ENCODE data around the gene LEMD1.
A peak's percentile ranks its signal among the peaks of the same experiment; 100 is the strongest.
"Not testable (repeated sequence)": the region's sequence is repeated elsewhere in the genome, so short reads cannot be mapped to it uniquely, and the experiment has no call there.

The LEMD1 gene

DNA sequence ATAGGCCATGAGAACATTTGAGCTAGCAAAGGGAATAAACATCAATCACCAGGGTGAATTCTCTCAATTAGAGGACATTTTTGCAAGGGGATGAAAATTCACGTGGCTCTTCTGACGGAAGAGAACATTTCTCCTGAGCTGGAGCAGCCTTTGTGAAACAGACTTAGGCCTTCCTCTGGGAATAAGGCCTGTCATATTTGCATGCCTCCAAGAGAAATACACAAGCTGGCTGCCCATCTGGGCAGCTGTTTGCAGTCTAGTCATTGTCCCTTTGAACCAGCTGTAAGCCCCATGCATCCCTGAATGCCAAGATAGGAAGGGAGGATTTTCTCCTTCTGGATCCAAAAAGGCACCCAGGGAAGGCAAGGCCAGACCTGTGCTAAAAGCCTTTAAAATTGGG, 5.5 kb downstream of the LEMD1 start:
- no peak for DNase-seq (ENCODE audit: low read depth)
- no peak overlapping the region for H3K4me3 ChIP-seq (replicated peaks; ENCODE audit: low read depth, low read length)
- TF ChIP-seq, protein P1, sequence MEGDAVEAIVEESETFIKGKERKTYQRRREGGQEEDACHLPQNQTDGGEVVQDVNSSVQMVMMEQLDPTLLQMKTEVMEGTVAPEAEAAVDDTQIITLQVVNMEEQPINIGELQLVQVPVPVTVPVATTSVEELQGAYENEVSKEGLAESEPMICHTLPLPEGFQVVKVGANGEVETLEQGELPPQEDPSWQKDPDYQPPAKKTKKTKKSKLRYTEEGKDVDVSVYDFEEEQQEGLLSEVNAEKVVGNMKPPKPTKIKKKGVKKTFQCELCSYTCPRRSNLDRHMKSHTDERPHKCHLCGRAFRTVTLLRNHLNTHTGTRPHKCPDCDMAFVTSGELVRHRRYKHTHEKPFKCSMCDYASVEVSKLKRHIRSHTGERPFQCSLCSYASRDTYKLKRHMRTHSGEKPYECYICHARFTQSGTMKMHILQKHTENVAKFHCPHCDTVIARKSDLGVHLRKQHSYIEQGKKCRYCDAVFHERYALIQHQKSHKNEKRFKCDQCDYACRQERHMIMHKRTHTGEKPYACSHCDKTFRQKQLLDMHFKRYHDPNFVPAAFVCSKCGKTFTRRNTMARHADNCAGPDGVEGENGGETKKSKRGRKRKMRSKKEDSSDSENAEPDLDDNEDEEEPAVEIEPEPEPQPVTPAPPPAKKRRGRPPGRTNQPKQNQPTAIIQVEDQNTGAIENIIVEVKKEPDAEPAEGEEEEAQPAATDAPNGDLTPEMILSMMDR (IDR thresholded peaks at IDR 0.05; ENCODE audit: low read length, missing control alignments) = no peak

DNA sequence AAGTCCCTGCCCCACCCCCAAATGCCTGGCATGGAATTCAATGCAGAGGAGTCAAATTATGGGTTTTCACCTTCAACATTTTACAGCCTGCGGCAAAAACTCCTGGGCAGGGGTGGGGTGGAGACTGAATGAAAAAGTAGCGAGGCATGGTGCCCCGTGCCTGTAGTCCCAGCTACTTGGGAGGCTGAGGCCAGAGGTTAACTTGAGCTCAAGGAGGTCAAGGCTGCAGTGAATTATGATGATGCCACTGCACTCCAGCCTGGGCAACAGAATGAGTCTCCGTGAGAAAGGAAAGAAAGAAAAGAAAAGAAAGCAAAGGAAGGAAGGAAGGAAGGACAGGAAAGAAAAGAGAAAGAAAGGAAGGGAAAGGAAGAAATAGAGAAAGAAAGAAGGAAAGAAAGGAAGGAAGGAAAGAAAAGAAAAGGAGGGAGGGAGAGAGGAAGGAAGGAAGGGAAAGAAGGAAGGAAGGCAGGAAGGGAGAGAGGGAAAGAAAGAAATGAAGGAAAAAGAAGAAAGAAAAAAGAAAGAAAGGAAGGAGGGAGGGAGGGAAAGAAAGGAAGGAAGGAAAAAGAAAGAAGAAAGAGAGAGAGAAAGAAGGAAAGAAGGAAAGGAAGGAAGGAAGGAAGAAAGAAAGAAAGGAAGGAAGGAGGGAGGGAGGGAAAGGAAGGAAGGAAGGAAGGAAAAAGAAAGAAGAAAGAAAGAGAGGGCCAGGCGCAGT, 11.1 kb downstream of the LEMD1 start:
- no peak overlapping the region for H3K4me3 ChIP-seq (replicated peaks; ENCODE audit: low read depth, low read length)
- TF ChIP-seq, protein P1 (IDR thresholded peaks at IDR 0.05; ENCODE audit: low read length, missing control alignments) = no peak
- no peak for DNase-seq (ENCODE audit: low read depth)

DNA sequence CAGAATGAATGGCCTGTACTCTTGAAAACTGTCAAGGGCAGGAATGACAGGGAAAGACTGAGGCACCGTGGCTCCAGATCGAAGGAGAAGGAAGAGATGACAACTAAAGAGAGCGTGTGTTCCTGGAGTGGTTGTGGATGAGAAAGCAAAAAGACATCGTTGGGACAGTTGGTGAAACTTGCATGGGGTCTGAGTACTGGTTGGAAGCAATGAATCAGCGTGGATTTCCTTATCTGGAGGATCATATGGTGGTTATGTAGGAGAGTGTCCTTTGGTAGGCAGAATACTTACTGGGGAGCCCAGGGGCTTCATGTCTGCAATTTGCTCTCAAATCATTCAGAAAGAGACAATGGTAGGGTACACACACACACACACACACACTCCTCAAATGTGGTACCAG, 13.9 kb downstream of the LEMD1 start:
- TF ChIP-seq, protein P1 (IDR thresholded peaks at IDR 0.05; ENCODE audit: low read length, missing control alignments) = no peak
- no peak for DNase-seq (ENCODE audit: low read depth)
- no peak overlapping the region for H3K4me3 ChIP-seq (replicated peaks; ENCODE audit: low read depth, low read length)

DNA sequence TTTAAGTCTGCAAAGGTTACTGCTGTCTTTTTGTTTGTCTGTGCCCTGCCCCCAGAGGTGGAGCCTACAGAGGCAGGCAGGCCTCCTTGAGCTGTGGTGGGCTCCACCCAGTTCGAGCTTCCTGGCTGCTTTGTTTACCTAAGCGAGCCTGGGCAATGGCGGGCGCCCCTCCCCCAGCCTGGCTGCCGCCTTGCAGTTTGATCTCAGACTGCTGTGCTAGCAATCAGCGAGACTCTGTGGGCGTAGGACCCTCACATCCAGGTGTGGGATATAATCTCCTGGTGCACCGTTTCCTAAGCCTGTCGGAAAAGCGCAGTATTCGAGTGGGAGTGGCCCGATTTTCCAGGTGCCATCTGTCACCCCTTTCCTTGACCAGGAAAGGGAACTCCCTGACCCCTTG, 15.6 kb downstream of the LEMD1 start:
- DNase-seq (ENCODE audit: low read depth); H3K4me3 ChIP-seq (replicated peaks; ENCODE audit: low read depth, low read length): not testable (repeated sequence)

DNA sequence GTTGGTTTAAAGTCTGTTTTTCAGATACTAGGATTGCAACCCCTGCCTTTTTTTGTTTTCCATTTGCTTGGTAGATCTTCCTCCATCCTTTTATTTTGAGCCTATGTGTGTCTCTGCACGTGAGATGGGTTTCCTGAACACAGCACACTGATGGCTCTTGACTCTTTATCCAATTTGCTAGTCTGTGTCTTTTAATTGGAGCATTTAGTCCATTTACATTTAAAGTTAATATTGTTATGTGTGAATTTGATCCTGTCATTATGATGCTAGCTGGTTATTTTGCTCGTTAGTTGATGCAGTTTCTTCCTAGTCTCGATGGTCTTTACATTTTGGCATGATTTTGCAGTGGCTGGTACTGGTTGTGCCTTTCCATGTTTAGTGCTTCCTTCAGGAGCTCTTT, 17.4 kb downstream of the LEMD1 start:
- DNase-seq (ENCODE audit: low read depth); H3K4me3 ChIP-seq (replicated peaks; ENCODE audit: low read depth, low read length): not testable (repeated sequence)

DNA sequence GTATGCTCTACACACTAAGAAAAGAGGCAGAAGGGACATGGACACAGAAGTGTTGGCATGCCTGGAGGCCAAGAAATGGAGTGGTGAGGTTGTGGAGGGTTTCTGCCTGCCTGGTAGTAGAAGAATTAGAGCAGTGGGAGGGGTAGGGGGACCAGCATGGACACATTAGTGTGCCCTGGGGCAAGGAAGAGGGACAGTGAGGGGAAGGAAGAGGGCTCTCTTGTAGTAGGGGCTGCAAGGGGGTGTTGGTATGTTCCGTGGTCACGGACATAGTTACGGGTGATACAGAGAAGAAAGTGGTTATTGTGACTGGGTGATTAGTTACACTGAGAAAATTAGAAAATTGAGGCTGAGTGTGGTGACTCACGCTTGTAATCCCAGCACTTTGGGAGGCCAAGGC, 23.3 kb downstream of the LEMD1 start:
- no peak overlapping the region for H3K4me3 ChIP-seq (replicated peaks; ENCODE audit: low read depth, low read length)
- TF ChIP-seq, protein P1 (IDR thresholded peaks at IDR 0.05; ENCODE audit: low read length, missing control alignments) = no peak
- no peak for DNase-seq (ENCODE audit: low read depth)

DNA sequence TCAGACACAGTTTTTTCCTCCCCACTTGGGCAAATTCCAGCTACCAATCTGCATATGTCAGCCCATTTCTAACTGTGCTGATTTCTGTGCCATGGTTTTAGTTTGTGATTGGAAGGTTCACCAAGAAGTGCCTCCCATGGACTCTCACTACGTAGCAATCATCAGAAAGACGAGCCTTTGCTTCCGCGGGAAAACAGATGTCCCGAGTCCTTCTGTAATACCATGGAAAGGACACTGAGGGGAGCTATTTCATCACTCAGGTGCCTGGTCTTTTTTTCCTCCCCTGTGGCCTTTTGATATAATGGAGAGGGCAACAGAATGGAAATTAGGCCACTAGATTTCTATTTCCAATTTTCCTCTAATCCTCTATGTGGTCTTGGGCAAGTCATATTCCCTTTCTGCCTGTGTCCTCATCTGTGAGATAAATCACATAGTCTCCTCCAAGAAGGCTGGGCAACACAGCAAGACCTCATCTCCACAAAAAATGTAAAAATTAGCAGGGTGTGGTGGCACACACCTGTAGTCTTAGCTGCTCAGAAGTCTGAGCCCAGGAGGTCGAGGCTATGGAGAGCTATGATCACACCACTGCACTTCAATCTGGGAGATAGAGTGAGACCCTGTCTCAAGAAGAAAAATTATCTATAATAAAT, 24.8 kb downstream of the LEMD1 start:
- peak; percentile 72 for DNase-seq (ENCODE audit: low read depth)
- no peak overlapping the region for H3K4me3 ChIP-seq (replicated peaks; ENCODE audit: low read depth, low read length)
- TF ChIP-seq, protein P1 (IDR thresholded peaks at IDR 0.05; ENCODE audit: low read length, missing control alignments) = peak; percentile 85

DNA sequence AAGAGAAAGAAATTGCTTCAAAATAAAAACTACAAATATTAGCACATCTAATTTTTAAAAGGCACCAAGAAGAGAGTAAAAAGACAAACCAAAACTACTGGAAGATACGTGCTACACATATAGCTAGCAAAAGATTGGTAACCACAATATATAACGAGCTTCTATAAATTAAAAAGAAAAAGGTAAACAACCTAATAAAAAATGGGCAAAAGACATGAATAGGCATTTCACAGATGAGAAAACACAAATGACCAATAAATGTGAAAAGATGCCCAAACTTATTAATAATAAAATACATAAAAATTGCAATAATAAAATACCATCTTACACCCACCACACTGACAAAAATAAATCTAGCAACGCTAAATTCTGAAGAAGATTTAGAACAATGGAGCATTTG, 26.2 kb downstream of the LEMD1 start:
- DNase-seq (ENCODE audit: low read depth) = no peak
- TF ChIP-seq, protein P1 (IDR thresholded peaks at IDR 0.05; ENCODE audit: low read length, missing control alignments) = no peak
- H3K4me3 ChIP-seq (replicated peaks; ENCODE audit: low read depth, low read length) = no peak overlapping the region

Data from fibroblast of pulmonary artery (primary cell).